ENCODE measurements around the gene ACOT13.
A peak's percentile ranks its signal among the peaks of the same experiment; 100 is the strongest.
"Not testable (repeated sequence)": the region's sequence is repeated elsewhere in the genome, so short reads cannot be mapped to it uniquely, and the experiment has no call there.

The ACOT13 gene

GRCh38 chr6:24742216-24742738 lies 75.4 kb downstream of the ACOT13 start:
- no peak for DNase-seq (ENCODE audit: low spot score)
- in situ Hi-C loops (cut with MboI; ENCODE audit: low pct_unique_long_range_greater_than_20kb, low sequenced_read_pairs, unreplicated experiment), result no loop called here
- no peak for TF ChIP-seq CTCF (IDR thresholded peaks at IDR 0.05; ENCODE audit: extremely low read depth, insufficient read depth, missing control alignments)

- no peak for TF ChIP-seq CTCF (IDR thresholded peaks at IDR 0.05; ENCODE audit: extremely low read depth, insufficient read depth, missing control alignments)
- in situ Hi-C loops (cut with MboI; ENCODE audit: low pct_unique_long_range_greater_than_20kb, low sequenced_read_pairs, unreplicated experiment), result no loop called here
- DNase-seq (ENCODE audit: low spot score), result peak; percentile 40
Measured at GRCh38 chr6:24743265-24743943, 76.5 kb downstream of the ACOT13 start.

- no peak for TF ChIP-seq CTCF (IDR thresholded peaks at IDR 0.05; ENCODE audit: extremely low read depth, insufficient read depth, missing control alignments)
- peak; percentile 38 for DNase-seq (ENCODE audit: low spot score)
- in situ Hi-C loops (cut with MboI; ENCODE audit: low pct_unique_long_range_greater_than_20kb, low sequenced_read_pairs, unreplicated experiment), result no loop called here
Measured at GRCh38 chr6:24743944-24744335, 77.1 kb downstream of the ACOT13 start.

GRCh38 chr6:24744911-24745310 lies 78.0 kb downstream of the ACOT13 start:
- no peak for TF ChIP-seq CTCF (IDR thresholded peaks at IDR 0.05; ENCODE audit: extremely low read depth, insufficient read depth, missing control alignments)
- in situ Hi-C loops (cut with MboI; ENCODE audit: low pct_unique_long_range_greater_than_20kb, low sequenced_read_pairs, unreplicated experiment), result no loop called here
- no peak for DNase-seq (ENCODE audit: low spot score)

- in situ Hi-C loops (cut with MboI; ENCODE audit: low pct_unique_long_range_greater_than_20kb, low sequenced_read_pairs, unreplicated experiment), result no loop called here
- no peak for TF ChIP-seq CTCF (IDR thresholded peaks at IDR 0.05; ENCODE audit: extremely low read depth, insufficient read depth, missing control alignments)
- DNase-seq (ENCODE audit: low spot score), result no peak
Measured at GRCh38 chr6:24749297-24749696, 82.4 kb downstream of the ACOT13 start.

GRCh38 chr6:24750878-24751277 lies 84.0 kb downstream of the ACOT13 start:
- DNase-seq (ENCODE audit: low spot score); in situ Hi-C loops (cut with MboI; ENCODE audit: low pct_unique_long_range_greater_than_20kb, low sequenced_read_pairs, unreplicated experiment): not testable (repeated sequence)

- no peak for TF ChIP-seq CTCF (IDR thresholded peaks at IDR 0.05; ENCODE audit: extremely low read depth, insufficient read depth, missing control alignments)
- DNase-seq (ENCODE audit: low spot score), result no peak
- in situ Hi-C loops (cut with MboI; ENCODE audit: low pct_unique_long_range_greater_than_20kb, low sequenced_read_pairs, unreplicated experiment), result no loop called here
Measured at GRCh38 chr6:24752503-24752902, 85.6 kb downstream of the ACOT13 start.

Data from GM13977 (cell line).